ENCODE data around the gene SHANK2.

The SHANK2 gene

GRCh38 chr11:71223081-71223405 lies 29.3 kb downstream of the SHANK2 start:
- DNase-seq (ENCODE audit: extremely low read depth in 1 of 2, low read depth in 1 of 2), result no peak

- DNase-seq (ENCODE audit: extremely low read depth in 1 of 2, low read depth in 1 of 2), result no peak
Observed at GRCh38 chr11:71222318-71223080, 29.9 kb downstream of the SHANK2 start.

GRCh38 chr11:71221821-71222220 lies 30.6 kb downstream of the SHANK2 start:
- no peak for DNase-seq (ENCODE audit: extremely low read depth in 1 of 2, low read depth in 1 of 2)

GRCh38 chr11:71221201-71221600 lies 31.2 kb downstream of the SHANK2 start:
- DNase-seq (ENCODE audit: extremely low read depth in 1 of 2, low read depth in 1 of 2), result no peak

GRCh38 chr11:71218789-71219499 lies 33.4 kb downstream of the SHANK2 start:
- no peak for DNase-seq (ENCODE audit: extremely low read depth in 1 of 2, low read depth in 1 of 2)

GRCh38 chr11:71215425-71215965 lies 36.9 kb downstream of the SHANK2 start:
- DNase-seq (ENCODE audit: extremely low read depth in 1 of 2, low read depth in 1 of 2), result no peak

GRCh38 chr11:71214553-71215424 lies 37.6 kb downstream of the SHANK2 start:
- DNase-seq (ENCODE audit: extremely low read depth in 1 of 2, low read depth in 1 of 2), result no peak

- DNase-seq (ENCODE audit: extremely low read depth in 1 of 2, low read depth in 1 of 2), result no peak
Observed at GRCh38 chr11:71213696-71214552, 38.5 kb downstream of the SHANK2 start.

GRCh38 chr11:71212871-71213559 lies 39.4 kb downstream of the SHANK2 start:
- no peak for DNase-seq (ENCODE audit: extremely low read depth in 1 of 2, low read depth in 1 of 2)

- no peak for DNase-seq (ENCODE audit: extremely low read depth in 1 of 2, low read depth in 1 of 2)
Observed at GRCh38 chr11:71211631-71212030, 40.7 kb downstream of the SHANK2 start.

- no peak for DNase-seq (ENCODE audit: extremely low read depth in 1 of 2, low read depth in 1 of 2)
Observed at GRCh38 chr11:71210861-71211260, 41.5 kb downstream of the SHANK2 start.

- DNase-seq (ENCODE audit: extremely low read depth in 1 of 2, low read depth in 1 of 2), result no peak
Observed at GRCh38 chr11:71209656-71210055, 42.7 kb downstream of the SHANK2 start.

- DNase-seq (ENCODE audit: extremely low read depth in 1 of 2, low read depth in 1 of 2), result no peak
Observed at GRCh38 chr11:71209181-71209580, 43.2 kb downstream of the SHANK2 start.

GRCh38 chr11:71208011-71208774 lies 44.2 kb downstream of the SHANK2 start:
- no peak for DNase-seq (ENCODE audit: extremely low read depth in 1 of 2, low read depth in 1 of 2)

GRCh38 chr11:71207563-71207962 lies 44.8 kb downstream of the SHANK2 start:
- no peak for DNase-seq (ENCODE audit: extremely low read depth in 1 of 2, low read depth in 1 of 2)

- no peak for DNase-seq (ENCODE audit: extremely low read depth in 1 of 2, low read depth in 1 of 2)
Observed at GRCh38 chr11:71206186-71206585, 46.2 kb downstream of the SHANK2 start.

- no peak for DNase-seq (ENCODE audit: extremely low read depth in 1 of 2, low read depth in 1 of 2)
Observed at GRCh38 chr11:71204748-71205664, 47.4 kb downstream of the SHANK2 start.

- DNase-seq (ENCODE audit: extremely low read depth in 1 of 2, low read depth in 1 of 2), result no peak
Observed at GRCh38 chr11:71204294-71204693, 48.1 kb downstream of the SHANK2 start.
